ENCODE measurements around the gene KDELR1.

KDELR1 gene

DNA sequence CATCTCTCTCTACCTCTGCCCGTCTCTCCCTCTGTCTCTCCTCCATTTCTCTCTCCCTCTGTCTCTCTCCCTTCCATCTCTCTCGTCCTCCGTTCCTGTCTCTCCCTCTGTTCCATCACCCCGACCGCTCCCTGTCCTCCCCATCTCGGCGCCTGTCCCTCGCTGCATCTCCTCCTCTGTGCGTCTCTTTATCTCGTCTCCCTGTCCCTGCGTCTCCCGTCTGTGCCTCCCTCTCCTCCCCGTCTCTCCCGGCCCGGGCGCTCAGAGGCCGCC is 6.7 kb upstream of the KDELR1 start:
- Histone ChIP-seq H3K4me1 (ENCODE audit: control extremely low read depth in 1 of 4, control insufficient read depth in 4 of 4, insufficient read depth in 4 of 4, low read length in 3 of 4) (peaks cover 0 to 51% (median 32%) of the 10 kb centered on the region in 4 experiments), H3K27me3 (replicated peaks in 2 of 5; ENCODE audit: control insufficient read depth in 4 of 5, insufficient read depth in 5 of 5, low read length in 4 of 5) (peaks cover 0 to 55% (median 31%) of the 10 kb centered on the region in 5 experiments)
- POLR2A ChIA-PET, result no interaction called here

DNA sequence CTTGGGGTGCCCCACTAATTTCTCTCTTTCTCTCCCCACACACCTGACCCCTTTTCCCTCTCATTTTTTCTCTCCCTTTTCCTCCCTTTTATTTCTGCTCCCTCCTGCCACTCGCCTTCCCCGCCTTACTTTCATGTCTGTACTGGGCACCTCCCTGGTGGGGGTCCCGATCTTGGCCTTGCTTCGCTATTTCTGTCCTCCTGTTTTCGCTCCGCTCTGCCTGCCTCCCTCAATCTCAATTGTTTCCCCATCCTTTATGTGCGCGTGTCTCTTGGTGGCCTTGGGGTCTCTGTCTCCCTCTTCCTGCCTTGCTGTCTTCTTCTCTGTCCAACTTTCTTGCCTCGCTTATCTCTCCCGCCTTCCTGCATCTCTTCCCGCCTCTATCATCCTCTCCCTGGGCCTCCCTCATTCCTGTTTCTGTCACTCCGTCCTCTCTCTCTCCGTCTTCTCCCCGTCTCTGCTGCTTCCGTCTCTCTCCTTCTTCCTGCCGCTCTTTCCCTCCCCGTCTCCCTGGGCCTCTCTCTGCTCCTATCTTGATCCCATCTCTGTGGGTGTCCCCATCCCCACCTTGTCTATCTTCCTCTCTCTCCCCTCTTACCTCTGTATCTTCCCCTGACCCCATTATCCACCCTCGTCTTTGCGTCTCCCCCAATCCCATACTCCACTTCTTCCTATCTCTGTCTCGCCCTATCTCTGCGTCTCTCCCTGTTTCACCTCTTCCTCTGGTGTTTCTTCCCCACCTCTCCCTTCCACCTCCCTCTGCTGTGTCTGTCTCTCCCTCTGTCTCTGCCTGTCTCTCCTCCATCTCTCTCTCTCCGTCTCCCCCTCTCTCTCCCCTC is 6.1 kb upstream of the KDELR1 start:
- no peak overlapping the region for H3K27ac ChIP-seq (ENCODE audit: insufficient read depth in 1 of 2, low read depth in 1 of 2, low read length in 2 of 2, poor library complexity in 1 of 2, severe bottlenecking in 2 of 2)
- ChIA-PET CTCF (no interaction called here), POLR2A (no interaction called here)
- peaks cover 0 to 51% (median 32%) of the 10 kb centered on the region in 4 experiments for H3K4me1 ChIP-seq (ENCODE audit: control extremely low read depth in 1 of 4, control insufficient read depth in 4 of 4, insufficient read depth in 4 of 4, low read length in 3 of 4)
- 47% methylated on average over 22 of the region's 22 CpGs for WGBS (ENCODE audit: insufficient coverage)
- H3K36me3 ChIP-seq (ENCODE audit: control insufficient read depth in 4 of 4, insufficient read depth in 4 of 4, low read length in 3 of 4), result no peaks in the 10 kb centered on the region
- H3K9me3 ChIP-seq (ENCODE audit: control extremely low read depth in 1 of 5, control insufficient read depth in 4 of 5, insufficient read depth in 2 of 5, low read depth in 1 of 5, low read length in 4 of 5), result no peaks in the 10 kb centered on the region
- H3K27me3 ChIP-seq (replicated peaks in 2 of 5; ENCODE audit: control insufficient read depth in 4 of 5, insufficient read depth in 5 of 5, low read length in 4 of 5), result peaks cover 0 to 60% (median 33%) of the 10 kb centered on the region in 5 experiments
- no peak for DNase-seq
- peak overlapping the region in 4 of 7 experiments; percentile 29 to 54 (median 48) for H3K4me3 ChIP-seq (ENCODE audit: control insufficient read depth in 1 of 7, extremely low read depth in 1 of 7, insufficient read depth in 4 of 7, low read depth in 2 of 7, low read length in 6 of 7)

More for the DNA sequence above, 6.7 kb upstream of the KDELR1 start:
- CTCF ChIA-PET, result no interaction called here
- no peaks in the 10 kb centered on the region for H3K9me3 ChIP-seq (ENCODE audit: control extremely low read depth in 1 of 5, control insufficient read depth in 4 of 5, insufficient read depth in 2 of 5, low read depth in 1 of 5, low read length in 4 of 5)
- no peak for DNase-seq
- H3K27ac ChIP-seq (ENCODE audit: insufficient read depth in 1 of 2, low read depth in 1 of 2, low read length in 2 of 2, poor library complexity in 1 of 2, severe bottlenecking in 2 of 2), result no peak overlapping the region
- 9% methylated on average over 12 of the region's 17 CpGs for WGBS (ENCODE audit: insufficient coverage)
- no peaks in the 10 kb centered on the region for H3K36me3 ChIP-seq (ENCODE audit: control insufficient read depth in 4 of 4, insufficient read depth in 4 of 4, low read length in 3 of 4)
- H3K4me3 ChIP-seq (ENCODE audit: control insufficient read depth in 1 of 7, extremely low read depth in 1 of 7, insufficient read depth in 4 of 7, low read depth in 2 of 7, low read length in 6 of 7), result peak overlapping the region in 6 of 7 experiments; percentile 22 to 54 (median 48)

DNA sequence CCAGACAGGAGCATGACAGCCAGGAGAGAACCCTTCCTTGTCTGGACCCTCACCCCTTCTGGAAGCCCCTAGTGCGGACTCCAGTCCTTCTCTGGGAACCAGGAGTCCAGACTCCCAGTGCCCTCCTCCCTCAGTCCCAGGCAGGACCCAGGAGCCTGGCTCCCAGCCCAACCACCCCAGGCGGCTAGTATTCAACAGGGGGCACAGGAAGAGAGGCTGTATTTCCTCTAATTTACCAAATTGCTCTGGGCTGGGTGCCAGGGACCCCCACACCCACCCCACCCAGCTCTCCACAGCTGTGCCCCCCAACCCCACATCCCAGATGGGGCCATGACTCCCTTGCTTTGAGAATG is 5.4 kb upstream of the KDELR1 start:
- Histone ChIP-seq H3K9me3 (ENCODE audit: control extremely low read depth in 1 of 5, control insufficient read depth in 4 of 5, insufficient read depth in 2 of 5, low read depth in 1 of 5, low read length in 4 of 5) (no peaks in the 10 kb centered on the region), H3K27ac (ENCODE audit: insufficient read depth in 1 of 2, low read depth in 1 of 2, low read length in 2 of 2, poor library complexity in 1 of 2, severe bottlenecking in 2 of 2) (no peak overlapping the region), H3K4me3 (ENCODE audit: control insufficient read depth in 1 of 7, extremely low read depth in 1 of 7, insufficient read depth in 4 of 7, low read depth in 2 of 7, low read length in 6 of 7) (no peak overlapping the region), H3K4me1 (ENCODE audit: control extremely low read depth in 1 of 4, control insufficient read depth in 4 of 4, insufficient read depth in 4 of 4, low read length in 3 of 4) (peaks cover 0 to 52% (median 33%) of the 10 kb centered on the region in 4 experiments), H3K36me3 (ENCODE audit: control insufficient read depth in 4 of 4, insufficient read depth in 4 of 4, low read length in 3 of 4) (no peaks in the 10 kb centered on the region), H3K27me3 (replicated peaks in 2 of 5; ENCODE audit: control insufficient read depth in 4 of 5, insufficient read depth in 5 of 5, low read length in 4 of 5) (peaks cover 0 to 62% (median 33%) of the 10 kb centered on the region in 5 experiments)
- no peak for DNase-seq
- CTCF ChIA-PET, result no interaction called here
- POLR2A ChIA-PET, result no interaction called here
- WGBS (ENCODE audit: insufficient coverage), result 86% methylated on average over 1 of the region's 2 CpGs

DNA sequence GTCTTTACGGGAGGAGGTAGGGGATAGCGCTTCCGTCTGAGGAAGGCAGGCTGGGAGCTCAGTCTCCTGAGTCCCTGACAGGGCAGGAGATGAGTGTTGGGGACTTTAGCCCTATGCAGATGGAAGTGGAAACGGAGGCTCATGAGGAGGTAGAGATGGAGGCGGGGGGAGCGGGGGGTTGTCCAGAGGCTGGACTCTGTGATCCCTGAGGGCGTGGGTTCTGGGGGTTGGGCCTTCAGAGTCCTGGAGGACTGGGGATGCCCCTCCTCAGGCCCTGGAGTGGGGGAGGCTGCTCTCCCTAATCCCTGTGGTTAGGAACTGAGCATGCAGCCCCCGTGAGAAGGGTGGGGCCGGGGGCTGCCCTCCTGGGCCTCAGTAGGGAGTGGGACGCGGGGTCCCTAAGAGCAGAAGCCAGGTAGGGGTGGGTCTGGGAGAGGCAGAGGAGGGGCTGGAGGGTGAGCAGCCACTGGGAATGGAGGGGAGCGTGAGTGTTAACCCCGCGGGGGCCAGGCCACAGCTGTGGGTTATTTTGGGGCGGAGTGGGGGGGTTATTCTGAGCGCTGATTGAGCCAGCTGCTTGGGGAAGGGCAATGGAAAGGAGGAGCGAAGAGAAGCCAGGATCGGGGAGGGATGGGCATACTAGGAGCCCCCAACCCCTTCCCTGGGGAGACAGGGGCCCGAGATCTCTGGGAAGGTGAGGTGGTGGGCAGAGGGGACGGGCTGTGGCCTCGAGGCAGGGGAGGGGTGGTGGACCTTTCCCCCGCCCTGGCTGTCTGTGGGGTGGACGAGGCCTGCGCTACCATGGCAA is 4.9 kb upstream of the KDELR1 start:
- Histone ChIP-seq H3K36me3 (ENCODE audit: control insufficient read depth in 4 of 4, insufficient read depth in 4 of 4, low read length in 3 of 4) (no peaks in the 10 kb centered on the region), H3K27me3 (replicated peaks in 2 of 5; ENCODE audit: control insufficient read depth in 4 of 5, insufficient read depth in 5 of 5, low read length in 4 of 5) (peaks cover 0 to 62% (median 33%) of the 10 kb centered on the region in 5 experiments), H3K9me3 (ENCODE audit: control extremely low read depth in 1 of 5, control insufficient read depth in 4 of 5, insufficient read depth in 2 of 5, low read depth in 1 of 5, low read length in 4 of 5) (no peaks in the 10 kb centered on the region), H3K4me1 (ENCODE audit: control extremely low read depth in 1 of 4, control insufficient read depth in 4 of 4, insufficient read depth in 4 of 4, low read length in 3 of 4) (peaks cover 0 to 56% (median 34%) of the 10 kb centered on the region in 4 experiments), H3K27ac (ENCODE audit: insufficient read depth in 1 of 2, low read depth in 1 of 2, low read length in 2 of 2, poor library complexity in 1 of 2, severe bottlenecking in 2 of 2) (no peak overlapping the region), H3K4me3 (ENCODE audit: control insufficient read depth in 1 of 7, extremely low read depth in 1 of 7, insufficient read depth in 4 of 7, low read depth in 2 of 7, low read length in 6 of 7) (no peak overlapping the region)
- ChIA-PET CTCF (interaction anchor here (1.6 kb wide), 1 partner anchor 193 kb away, joined by 3 read pairs; no protein-coding TSS in a partner anchor), POLR2A (no interaction called here)
- WGBS (ENCODE audit: insufficient coverage), result 62% methylated on average over 10 of the region's 24 CpGs
- DNase-seq, result no peak

DNA sequence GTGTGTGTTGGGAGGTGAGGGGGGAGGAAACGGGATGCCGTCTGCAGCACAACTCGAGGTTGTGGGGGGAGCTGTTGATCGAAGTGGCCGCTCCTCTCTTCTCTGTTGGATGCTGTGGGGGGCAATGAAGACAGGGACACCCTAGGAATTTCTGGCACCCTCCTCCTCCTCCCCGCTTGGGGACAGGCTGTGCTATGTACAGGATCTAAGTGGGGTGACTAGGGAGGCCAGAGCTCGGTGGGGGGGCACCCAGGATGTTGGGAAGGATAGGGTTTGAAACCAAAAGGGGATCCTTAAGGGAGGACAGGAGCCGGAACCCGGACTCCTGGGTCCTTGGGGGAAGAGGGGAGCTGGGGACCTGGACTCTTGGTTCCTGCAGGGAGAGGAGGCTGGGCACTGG is 4.1 kb upstream of the KDELR1 start:
- Histone ChIP-seq H3K4me1 (ENCODE audit: control extremely low read depth in 1 of 4, control insufficient read depth in 4 of 4, insufficient read depth in 4 of 4, low read length in 3 of 4) (peaks cover 0 to 61% (median 36%) of the 10 kb centered on the region in 4 experiments), H3K9me3 (ENCODE audit: control extremely low read depth in 1 of 5, control insufficient read depth in 4 of 5, insufficient read depth in 2 of 5, low read depth in 1 of 5, low read length in 4 of 5) (no peaks in the 10 kb centered on the region), H3K36me3 (ENCODE audit: control insufficient read depth in 4 of 4, insufficient read depth in 4 of 4, low read length in 3 of 4) (no peaks in the 10 kb centered on the region), H3K27me3 (replicated peaks in 2 of 5; ENCODE audit: control insufficient read depth in 4 of 5, insufficient read depth in 5 of 5, low read length in 4 of 5) (peaks cover 0 to 62% (median 33%) of the 10 kb centered on the region in 5 experiments), H3K4me3 (ENCODE audit: control insufficient read depth in 1 of 7, extremely low read depth in 1 of 7, insufficient read depth in 4 of 7, low read depth in 2 of 7, low read length in 6 of 7) (no peak overlapping the region), H3K27ac (ENCODE audit: insufficient read depth in 1 of 2, low read depth in 1 of 2, low read length in 2 of 2, poor library complexity in 1 of 2, severe bottlenecking in 2 of 2) (no peak overlapping the region)
- POLR2A ChIA-PET, result no interaction called here
- no peak for DNase-seq
- WGBS (ENCODE audit: insufficient coverage), result 31% methylated on average over 4 of the region's 9 CpGs
- CTCF ChIA-PET, result interaction anchor here (1.0 to 1.6 kb wide), 2 partner anchors 8 to 194 kb away, joined by 3 to 4 read pairs; no protein-coding TSS in a partner anchor

DNA sequence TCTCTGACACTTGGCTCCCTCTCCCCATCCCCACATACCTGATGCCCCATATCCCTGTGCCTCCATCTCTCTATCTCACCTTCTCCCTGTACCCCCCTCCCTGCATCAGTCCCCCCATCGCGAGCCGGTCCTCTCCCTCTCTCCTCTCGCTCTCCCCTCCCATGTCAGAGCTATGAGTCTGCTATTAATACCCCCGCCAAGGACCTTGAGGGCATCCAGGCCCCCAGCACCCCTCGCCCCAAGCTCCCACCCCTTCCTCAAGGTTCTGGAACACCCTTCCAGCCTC is 3.8 kb upstream of the KDELR1 start:
- DNase-seq, result no peak
- Histone ChIP-seq H3K27ac (ENCODE audit: insufficient read depth in 1 of 2, low read depth in 1 of 2, low read length in 2 of 2, poor library complexity in 1 of 2, severe bottlenecking in 2 of 2) (no peak overlapping the region), H3K9me3 (ENCODE audit: control extremely low read depth in 1 of 5, control insufficient read depth in 4 of 5, insufficient read depth in 2 of 5, low read depth in 1 of 5, low read length in 4 of 5) (no peaks in the 10 kb centered on the region), H3K4me1 (ENCODE audit: control extremely low read depth in 1 of 4, control insufficient read depth in 4 of 4, insufficient read depth in 4 of 4, low read length in 3 of 4) (peaks cover 0 to 61% (median 37%) of the 10 kb centered on the region in 4 experiments), H3K4me3 (ENCODE audit: control insufficient read depth in 1 of 7, extremely low read depth in 1 of 7, insufficient read depth in 4 of 7, low read depth in 2 of 7, low read length in 6 of 7) (peak overlapping the region in 1 of 7 experiments; percentile 24), H3K36me3 (ENCODE audit: control insufficient read depth in 4 of 4, insufficient read depth in 4 of 4, low read length in 3 of 4) (no peaks in the 10 kb centered on the region), H3K27me3 (replicated peaks in 2 of 5; ENCODE audit: control insufficient read depth in 4 of 5, insufficient read depth in 5 of 5, low read length in 4 of 5) (peaks cover 0 to 62% (median 33%) of the 10 kb centered on the region in 5 experiments)
- ChIA-PET CTCF (interaction anchor here (1.0 to 1.6 kb wide), 2 partner anchors 9 to 194 kb away, joined by 3 to 4 read pairs; no protein-coding TSS in a partner anchor), POLR2A (interaction anchor here (1.0 kb wide), 1 partner anchor 49 kb away, joined by 3 read pairs; no protein-coding TSS in a partner anchor)
- WGBS (ENCODE audit: insufficient coverage), result no CpG with 5 or more reads among the region's 6 CpGs

Data from common myeloid progenitor, CD34-positive (primary cell).